Neutrophil (primary cell): Measurements from ENCODE around the gene CAMTA1.

Source experiments
- H3K27ac ChIP-seq: fragments of 200-600 bp; sonication (generic); 2 replicates; pipeline ENCODE4 v1.5.1; 2016; ENCODE audit warnings: mild to moderate bottlenecking, moderate library complexity
- H3K27me3 ChIP-seq: fragments of 200-600 bp; sonication (generic); 2 replicates; pipeline ENCODE4 v1.6.0; 2016; ENCODE audit warnings: mild to moderate bottlenecking
- H3K36me3 ChIP-seq: fragments of 200-600 bp; sonication (generic); 2 replicates; pipeline ENCODE4 v1.5.1; 2017
- H3K4me1 ChIP-seq, 2 experiments: fragments of 200-600 bp in 1 of 2; sonication (generic) in 1 of 2; 1 replicate in 1 of 2; 2 replicates in 1 of 2; pipeline versions ENCODE4 v1.5.1 to v1.6.1; 2013 to 2016; ENCODE audit warnings: low read depth in 1 of 2, low read length in 1 of 2, mild to moderate bottlenecking in 1 of 2, moderate library complexity in 1 of 2; ENCODE audit not compliant: control insufficient read depth in 1 of 2, insufficient read depth in 1 of 2
- H3K4me3 ChIP-seq, 2 experiments: fragments of 200-600 bp in 1 of 2; sonication (generic) in 1 of 2; 1 replicate in 1 of 2; 2 replicates in 1 of 2; pipeline ENCODE4 v1.5.1; 2013 to 2016; ENCODE audit warnings: low read depth in 1 of 2, low read length in 1 of 2, mild to moderate bottlenecking in 1 of 2, moderate library complexity in 1 of 2
- H3K9me3 ChIP-seq: fragments of 200-600 bp; sonication (generic); 2 replicates; pipeline ENCODE4 v1.5.1; 2016
- TF ChIP-seq, protein P1 (sequence below): fragments of 200-600 bp; sonication (generic); IDR thresholded peaks from 2 replicates; pipeline ENCODE4 v1.5.1; 2016; ENCODE audit warnings: antibody characterized with exemption

CAMTA1 gene

DNA sequence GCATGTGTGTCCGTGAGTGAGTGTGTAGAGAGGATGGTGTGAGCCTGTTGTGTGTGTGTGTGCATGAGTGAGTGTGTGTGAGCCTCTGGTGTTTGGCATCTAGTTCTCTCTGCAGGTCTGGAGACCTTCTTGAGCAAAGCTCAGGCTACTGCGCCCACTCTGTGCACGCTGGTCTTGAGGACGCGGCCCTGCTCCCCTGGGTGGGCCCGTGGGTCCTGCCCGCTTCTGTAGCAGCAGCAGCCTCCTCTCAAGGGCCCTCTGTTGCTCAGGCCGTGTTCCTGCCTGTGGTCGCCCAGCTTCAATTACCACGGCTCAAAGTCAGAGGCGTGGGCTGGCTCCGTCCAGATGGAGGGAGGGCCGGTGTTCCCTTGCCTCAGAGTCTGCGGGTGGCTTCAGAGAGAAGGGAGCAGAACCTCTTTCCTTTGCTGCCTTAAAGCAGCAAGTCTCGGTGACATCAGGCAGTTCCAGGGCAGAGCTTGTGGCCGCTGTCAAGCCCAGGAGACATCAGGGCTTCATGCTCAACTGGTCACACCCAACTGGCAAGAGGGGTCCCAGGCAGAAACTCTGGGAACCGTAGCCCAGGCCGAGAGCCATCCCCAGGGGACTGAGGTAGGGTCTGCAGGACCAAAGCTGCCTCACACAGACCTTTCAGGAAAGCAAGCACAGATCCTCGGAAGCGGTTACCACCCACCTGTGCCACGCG, 715.3 kb downstream of the CAMTA1 start:
- Histone ChIP-seq H3K9me3 (no peaks in the 10 kb centered on the region), H3K27me3 (no peaks in the 10 kb centered on the region), H3K27ac (no peak overlapping the region), H3K4me1 (no peaks in the 10 kb centered on the region), H3K4me3 (no peak overlapping the region), H3K36me3 (no peaks in the 10 kb centered on the region)
- TF ChIP-seq, protein P1, sequence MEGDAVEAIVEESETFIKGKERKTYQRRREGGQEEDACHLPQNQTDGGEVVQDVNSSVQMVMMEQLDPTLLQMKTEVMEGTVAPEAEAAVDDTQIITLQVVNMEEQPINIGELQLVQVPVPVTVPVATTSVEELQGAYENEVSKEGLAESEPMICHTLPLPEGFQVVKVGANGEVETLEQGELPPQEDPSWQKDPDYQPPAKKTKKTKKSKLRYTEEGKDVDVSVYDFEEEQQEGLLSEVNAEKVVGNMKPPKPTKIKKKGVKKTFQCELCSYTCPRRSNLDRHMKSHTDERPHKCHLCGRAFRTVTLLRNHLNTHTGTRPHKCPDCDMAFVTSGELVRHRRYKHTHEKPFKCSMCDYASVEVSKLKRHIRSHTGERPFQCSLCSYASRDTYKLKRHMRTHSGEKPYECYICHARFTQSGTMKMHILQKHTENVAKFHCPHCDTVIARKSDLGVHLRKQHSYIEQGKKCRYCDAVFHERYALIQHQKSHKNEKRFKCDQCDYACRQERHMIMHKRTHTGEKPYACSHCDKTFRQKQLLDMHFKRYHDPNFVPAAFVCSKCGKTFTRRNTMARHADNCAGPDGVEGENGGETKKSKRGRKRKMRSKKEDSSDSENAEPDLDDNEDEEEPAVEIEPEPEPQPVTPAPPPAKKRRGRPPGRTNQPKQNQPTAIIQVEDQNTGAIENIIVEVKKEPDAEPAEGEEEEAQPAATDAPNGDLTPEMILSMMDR: no peak

DNA sequence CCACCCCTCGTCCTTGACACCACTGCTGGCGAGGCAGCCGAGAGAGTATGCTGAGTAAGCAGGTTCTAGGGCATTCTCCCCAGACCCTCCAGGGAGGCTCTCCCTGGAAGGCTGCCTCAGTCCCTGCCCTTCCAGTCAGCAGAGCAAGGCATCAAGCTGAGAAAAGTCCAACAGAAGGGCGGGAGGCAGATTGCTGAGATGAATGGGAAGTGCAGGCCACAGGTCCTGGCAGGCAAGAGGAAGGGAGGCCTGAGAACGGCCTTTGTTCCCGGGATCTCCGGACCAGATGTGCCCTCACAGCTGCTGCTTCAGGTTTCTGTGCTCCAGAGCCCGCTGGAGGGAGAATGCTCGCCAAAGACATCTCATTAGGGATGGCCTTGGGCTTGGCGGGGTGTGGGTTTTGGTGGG, 715.8 kb downstream of the CAMTA1 start:
- Histone ChIP-seq H3K4me1 (no peaks in the 10 kb centered on the region), H3K4me3 (no peak overlapping the region), H3K36me3 (no peaks in the 10 kb centered on the region), H3K27ac (no peak overlapping the region), H3K9me3 (no peaks in the 10 kb centered on the region), H3K27me3 (no peaks in the 10 kb centered on the region)
- TF ChIP-seq, protein P1: no peak

DNA sequence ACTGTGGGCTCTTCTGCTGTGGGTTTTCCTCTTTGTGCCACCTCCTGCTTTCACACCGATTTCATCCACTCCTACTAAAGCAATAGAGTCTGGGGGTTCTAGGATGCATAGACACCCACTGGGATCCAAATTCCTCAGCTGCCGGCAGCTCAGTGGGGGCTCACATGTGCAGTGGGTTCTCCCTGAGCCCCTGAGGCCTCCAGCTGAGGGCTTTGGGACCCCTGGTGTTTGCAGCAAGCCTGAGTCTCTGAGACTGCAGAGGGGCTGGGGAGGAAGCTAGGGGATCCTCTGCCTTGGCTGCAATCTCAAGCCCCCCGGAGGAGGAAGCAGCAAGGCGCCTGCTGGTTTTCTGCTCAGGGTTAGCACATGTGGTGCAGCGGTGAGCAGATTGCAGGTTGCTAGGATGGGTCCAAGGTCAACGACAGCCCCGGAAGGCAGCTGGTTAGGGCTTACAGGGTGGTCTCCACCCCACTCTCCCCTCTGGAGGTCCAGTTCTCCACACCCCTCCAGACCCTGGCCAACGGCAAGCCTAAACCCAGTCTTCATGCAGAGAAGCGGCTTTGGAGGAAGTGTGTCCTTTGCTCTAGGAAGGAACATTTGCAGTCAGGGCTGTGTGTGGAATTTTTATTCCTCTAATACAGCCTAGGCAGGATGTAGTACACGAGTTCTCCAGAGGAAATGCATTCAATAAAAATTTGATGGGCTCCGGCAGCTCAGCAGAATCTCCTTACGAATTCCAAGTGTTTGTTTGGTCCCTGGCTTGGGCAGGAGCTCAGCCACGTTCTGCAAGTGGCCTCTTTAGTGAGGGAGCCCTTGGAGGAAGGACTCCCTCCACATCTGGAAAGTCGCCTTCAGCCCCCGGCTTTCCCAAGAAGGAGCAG, 716.7 kb downstream of the CAMTA1 start:
- Histone ChIP-seq H3K36me3 (no peaks in the 10 kb centered on the region), H3K27me3 (no peaks in the 10 kb centered on the region), H3K9me3 (no peaks in the 10 kb centered on the region), H3K27ac (no peak overlapping the region), H3K4me1 (no peaks in the 10 kb centered on the region), H3K4me3 (no peak overlapping the region)
- TF ChIP-seq, protein P1: no peak

DNA sequence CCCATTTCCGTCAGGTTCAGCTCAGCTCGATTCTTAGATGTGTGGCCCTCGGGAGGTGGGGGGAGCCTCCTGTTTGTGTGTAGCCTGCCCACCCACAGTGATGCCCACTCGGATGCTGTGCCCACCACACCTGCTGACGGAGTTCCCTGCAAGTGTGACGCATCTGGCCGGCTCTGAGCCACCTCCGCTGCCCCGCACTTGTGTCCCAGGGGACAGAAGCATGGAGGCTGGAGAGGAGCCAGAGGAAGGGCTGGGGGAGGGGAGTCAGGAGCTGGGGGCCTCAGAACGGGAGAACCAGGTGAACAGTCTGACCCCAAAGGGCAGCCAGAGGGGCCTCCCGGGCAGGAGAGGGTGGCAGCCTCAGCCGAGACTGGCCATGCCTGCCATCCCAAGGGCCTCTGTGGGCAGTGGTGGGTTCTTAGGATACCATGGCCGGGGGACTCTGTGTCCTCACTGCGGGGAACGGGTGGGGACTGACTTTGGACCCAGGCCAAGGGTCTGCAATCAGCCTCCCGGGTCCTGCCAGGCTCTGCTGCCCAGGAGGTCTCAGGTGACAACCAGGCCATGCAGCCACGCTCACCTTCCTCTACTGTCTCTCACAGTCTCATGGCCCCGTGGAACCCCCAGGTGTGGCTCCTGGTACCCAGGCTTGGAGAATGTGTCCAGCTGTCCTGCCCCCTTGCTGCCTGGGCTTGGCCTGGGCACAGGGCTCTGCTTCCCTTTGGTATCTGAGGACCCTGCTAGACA, 718.6 kb downstream of the CAMTA1 start:
- Histone ChIP-seq H3K4me3 (no peak overlapping the region), H3K36me3 (no peaks in the 10 kb centered on the region), H3K27me3 (no peaks in the 10 kb centered on the region), H3K27ac (no peak overlapping the region), H3K4me1 (no peaks in the 10 kb centered on the region), H3K9me3 (no peaks in the 10 kb centered on the region)
- TF ChIP-seq, protein P1: no peak

DNA sequence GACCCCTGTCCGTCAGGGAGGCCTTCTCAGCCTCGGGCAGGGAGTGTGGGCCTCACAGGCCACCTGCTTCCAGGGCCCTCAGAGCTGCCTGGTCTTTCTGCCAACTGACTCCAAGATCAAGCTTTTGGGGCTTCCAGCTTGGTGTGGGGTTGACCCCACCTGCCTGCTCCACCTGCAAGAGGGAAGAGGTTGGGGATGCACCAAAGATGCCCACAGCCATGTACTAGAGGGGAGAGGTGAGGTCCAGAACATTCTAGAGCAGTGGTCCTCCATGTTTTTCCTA, 719.1 kb downstream of the CAMTA1 start:
- Histone ChIP-seq H3K27me3 (no peaks in the 10 kb centered on the region), H3K4me3 (no peak overlapping the region), H3K9me3 (no peaks in the 10 kb centered on the region), H3K36me3 (no peaks in the 10 kb centered on the region), H3K4me1 (no peaks in the 10 kb centered on the region), H3K27ac (no peak overlapping the region)
- TF ChIP-seq, protein P1: no peak
